Renal pelvis (tissue), 3 donors: ENCODE data around the gene DDN. TPM values are rescaled to one million over a fixed set of nuclear protein-coding genes. Genes with fewer than 3 reads are reported as not detected.

ENCODE experiments used
- polyA plus RNA-seq, 3 donors: library from polyadenylated mRNA; unstranded; fragments of 120-200 nt; gene quantifications; one replicate each; pipeline ENCODE4 v1.2.1, GENCODE V29; 2013; ENCODE audit not compliant: insufficient read length in 3 of 3

Gene DDN
- polyA plus RNA-seq, 3 donors: 92.6 to 101 (median 93.1) TPM

Other genes with a start within 250 kb of the DDN start
- gene ADCY6, start 210.3 kb downstream of the DDN start, polyA plus RNA-seq: 100 to 1,000 TPM in 2 of 3 donors, 10 to 100 TPM in 1; 85.2 to 119 (median 118) TPM
- gene CACNB3, start 180.9 kb downstream of the DDN start, polyA plus RNA-seq: 10 to 100 TPM; 53.1 to 62.3 (median 56.2) TPM
- 100 to 1,000 TPM; 103 to 125 (median 108) TPM for gene DDX23, start 147.2 kb downstream of the DDN start, polyA plus RNA-seq
- gene RND1, start 133.5 kb downstream of the DDN start, polyA plus RNA-seq: 1 to 10 TPM; 2.5 to 3.0 (median 2.5) TPM
- 10 to 100 TPM; 16.4 to 19.8 (median 18.3) TPM for gene FKBP11, start 73.9 kb downstream of the DDN start, polyA plus RNA-seq
- gene ARF3, start 41.9 kb downstream of the DDN start, polyA plus RNA-seq: 100 to 1,000 TPM; 130 to 138 (median 138) TPM
- under 1 TPM in 1 of 3 donors, not detected in 2; 0.09 TPM for gene WNT10B, start 27.6 kb downstream of the DDN start, polyA plus RNA-seq
- not detected for gene WNT1, start 21.1 kb downstream of the DDN start, polyA plus RNA-seq
- gene PRKAG1, start 19.4 kb upstream of the DDN start, polyA plus RNA-seq: 10 to 100 TPM; 71.6 to 87.5 (median 83.5) TPM
- gene KMT2D, start 61.4 kb upstream of the DDN start, polyA plus RNA-seq: 10 to 100 TPM; 47.9 to 66.1 (median 65.9) TPM
- gene RHEBL1, start 70.6 kb upstream of the DDN start, polyA plus RNA-seq: 1 to 10 TPM; 1.6 to 2.1 (median 2.0) TPM
- gene DHH, start 95.4 kb upstream of the DDN start, polyA plus RNA-seq: under 1 TPM; 0.34 to 0.50 (median 0.35) TPM
- 10 to 100 TPM; 59.6 to 91.0 (median 90.9) TPM for gene LMBR1L, start 111.5 kb upstream of the DDN start, polyA plus RNA-seq
- gene TUBA1B, start 132.0 kb upstream of the DDN start, polyA plus RNA-seq: 1,000 to 10,000 TPM in 2 of 3 donors, 100 to 1,000 TPM in 1; 971 to 1,231 (median 1,109) TPM
- 100 to 1,000 TPM; 364 to 473 (median 401) TPM for gene TUBA1A, start 189.7 kb upstream of the DDN start, polyA plus RNA-seq